GM12878 (cell line): Measurements from ENCODE around the gene RIC3. TPM values are rescaled to one million over a fixed set of nuclear protein-coding genes. Genes with fewer than 3 reads are reported as not detected.

ENCODE experiments used
- ATAC-seq: fragments of 200-7000 bp; cut with Tn5 transposase; 3 replicates; pipeline ENCODE4 v1.9.1; 2020; ENCODE audit warnings: mild to moderate bottlenecking, moderate library complexity
- BruUV-seq: library from RNA; stranded (reverse); fragments of 400-500 nt; replicated peaks from 2 replicates; lab custom pipeline; 2021; lab: Mats Ljungman, UMichigan
- CTCF ChIA-PET: fragments of 300-600 bp; sonication (Branson Sonifier 250); formaldehyde crosslinking; extraction: SDS; loops from one replicate; lab custom pipeline; 2021; ENCODE audit warnings: inconsistent platforms; lab: Yijun Ruan, JAX
- POLR2A ChIA-PET: fragments of 350-600 bp; formaldehyde crosslinking; extraction: SDS; loops from one replicate; lab custom pipeline; 2021; ENCODE audit warnings: inconsistent platforms; lab: Charles Lee
- RAD21 ChIA-PET: fragments of 300-600 bp; sonication (Branson Sonifier 250); formaldehyde crosslinking; loops from one replicate; lab custom pipeline; 2023; ENCODE audit warnings: antibody characterized with exemption; ENCODE audit not compliant: unreplicated experiment; lab: Charles Lee
- SMC1A ChIA-PET: fragments of 300-600 bp; sonication (Branson Sonifier 250); formaldehyde crosslinking; loops from one replicate; lab custom pipeline; 2023; ENCODE audit not compliant: unreplicated experiment, uncharacterized antibody; lab: Charles Lee
- DNase-seq: peaks from one replicate; pipeline ENCODE4 v3.0.0-alpha.2; 2011; ENCODE audit warnings: low read depth, low spot score
- FAIRE-seq: peaks from 3 replicates; lab custom pipeline; 2011; peaks lifted over from hg19 to GRCh38; lab: Jason Lieb, UNC
- H2AFZ ChIP-seq: 2 replicates; pipeline ENCODE4 v1.6.0; 2011; ENCODE audit warnings: low read depth, low read length, control low read depth; ENCODE audit not compliant: control insufficient read depth
- H3K27ac ChIP-seq: 2 replicates; pipeline ENCODE4 v1.5.1; 2011; ENCODE audit warnings: control low read depth; ENCODE audit not compliant: control insufficient read depth, insufficient read depth
- H3K27me3 ChIP-seq, 2 experiments: replicated peaks in 1 of 2; 2 replicates each; pipeline versions ENCODE4 v1.6.0 to v1.6.1; 2011; ENCODE audit warnings: low read length in 1 of 2; ENCODE audit not compliant: control insufficient read depth in 2 of 2, insufficient read depth in 2 of 2
- H3K36me3 ChIP-seq, 2 experiments: 2 replicates each; pipeline ENCODE4 v1.5.1; 2011; ENCODE audit warnings: low read length in 1 of 2; ENCODE audit not compliant: control insufficient read depth in 2 of 2, insufficient read depth in 2 of 2
- H3K4me1 ChIP-seq: 2 replicates; pipeline ENCODE4 v1.6.1; 2011; ENCODE audit warnings: mild to moderate bottlenecking, low read length, moderate library complexity, mixed read lengths; ENCODE audit not compliant: control insufficient read depth, insufficient read depth
- H3K4me2 ChIP-seq: 2 replicates; pipeline ENCODE4 v1.6.0; 2011; ENCODE audit warnings: control low read depth; ENCODE audit not compliant: control insufficient read depth, insufficient read depth
- H3K4me3 ChIP-seq: fragments of 200-600 bp; sonication (generic); 2 replicates; pipeline ENCODE4 v1.5.1; 2016
- H3K79me2 ChIP-seq: 2 replicates; pipeline ENCODE4 v1.6.0; 2011; ENCODE audit warnings: low read length; ENCODE audit not compliant: control insufficient read depth, insufficient read depth
- H3K9ac ChIP-seq: 2 replicates; pipeline ENCODE4 v1.8.0; 2011; ENCODE audit warnings: low read length, control low read depth, mixed read lengths; ENCODE audit not compliant: control insufficient read depth, insufficient read depth
- H3K9me3 ChIP-seq: replicated peaks from 3 replicates; pipeline ENCODE4 v1.5.1; 2011; ENCODE audit warnings: mild to moderate bottlenecking, low read length; ENCODE audit not compliant: control insufficient read depth, insufficient read depth
- H4K20me1 ChIP-seq: 2 replicates; pipeline ENCODE4 v1.6.0; 2011; ENCODE audit not compliant: control insufficient read depth, insufficient read depth
- CHD1 ChIP-seq: IDR thresholded peaks from 2 replicates; pipeline ENCODE4 v1.6.1; 2012; ENCODE audit warnings: low read depth, low read length, improper control_type of control experiment
- HDAC2 ChIP-seq: fragments of 200-600 bp; sonication (generic); IDR thresholded peaks from 2 replicates; pipeline ENCODE4 v1.6.1; 2017
- NR2C2 ChIP-seq: IDR thresholded peaks from 2 replicates; pipeline ENCODE4 v1.6.1; 2011; ENCODE audit warnings: borderline replicate concordance, low read depth; ENCODE audit not compliant: control insufficient read depth, insufficient read length
- POLR2AphosphoS5 ChIP-seq: IDR thresholded peaks from 2 replicates; pipeline ENCODE4 v1.6.1; 2011; ENCODE audit warnings: mild to moderate bottlenecking, low read length, inconsistent platforms
- RUNX3 ChIP-seq: IDR thresholded peaks from 2 replicates; pipeline ENCODE4 v1.6.1; 2012; ENCODE audit warnings: low read length, inconsistent platforms
- TARDBP ChIP-seq: IDR thresholded peaks from 2 replicates; pipeline ENCODE4 v1.6.1; 2016; ENCODE audit warnings: borderline replicate concordance
- TBL1XR1 ChIP-seq: IDR thresholded peaks from 2 replicates; pipeline ENCODE4 v1.6.1; 2012; ENCODE audit warnings: low read depth, low read length, improper control_type of control experiment
- USF2 ChIP-seq: IDR thresholded peaks from 2 replicates; pipeline ENCODE4 v1.6.1; 2011; ENCODE audit warnings: low read depth, low read length, improper control_type of control experiment, borderline replicate concordance
- ZNF592 ChIP-seq: fragments of 450-650 bp; IDR thresholded peaks from 2 replicates; pipeline ENCODE4 v1.6.1; 2017; ENCODE audit warnings: mild to moderate bottlenecking, moderate library complexity
- ZNF687 ChIP-seq: fragments of 450-650 bp; IDR thresholded peaks from 2 replicates; pipeline ENCODE4 v1.6.1; 2017; ENCODE audit warnings: mild to moderate bottlenecking, moderate library complexity
- WGBS: methylation state at CpG from one replicate; pipeline ENCODE4 v1.1.6; 2016; ENCODE audit warnings: low lambda C conversion rate; ENCODE audit not compliant: insufficient replicate concordance, insufficient coverage; ENCODE audit errors: missing lambda C conversion rate; 5-methylcytosine and 5-hydroxymethylcytosine counted together
- in situ Hi-C: fragments of 300-500 bp; cut with MboI; formaldehyde crosslinking; loops from 9 replicates; pipeline ENCODE4 v1.14.3; 2018; ENCODE audit warnings: mixed read lengths
- intact Hi-C: fragments of 100-400 bp; cut with micrococcal nuclease; formaldehyde crosslinking; loops from one replicate; pipeline ENCODE4 v1.14.2; 2022; ENCODE audit not compliant: unreplicated experiment
- polyA plus RNA-seq, 11 experiments: library from polyadenylated mRNA; depleted of rRNA in 4 of 11; unstranded in 6 of 11; stranded (reverse) in 5 of 11; fragments of >200 nt; fragmentation: Nextera tagmentation in 4 of 11; fragmentation: Illumina TruSeq in 1 of 11; extraction: Ambion mirVana in 4 of 11; extraction: Trizol in 1 of 11; gene quantifications; 1 replicate in 1 of 11; 2 replicates in 10 of 11; pipeline versions ENCODE4 v1.2.1 to v1.2.3, GENCODE V29; 2011 to 2016; ENCODE audit warnings: inconsistent platforms in 2 of 11, missing spikeins in 2 of 11, low read depth in 1 of 11
- total RNA-seq, 4 experiments: library from RNA; depleted of rRNA in 3 of 4; stranded (reverse); fragments of >200 nt in 3 of 4; fragmentation: Illumina TruSeq in 1 of 4; extraction: Trizol in 1 of 4; gene quantifications; 2 replicates each; pipeline versions ENCODE4 v1.2.1 to v1.2.3, GENCODE V29; 2013 to 2021
- TF ChIP-seq, protein P1 (sequence below): IDR thresholded peaks from 2 replicates; pipeline ENCODE4 v1.6.1; 2011; ENCODE audit warnings: borderline replicate concordance, low read depth, mild to moderate bottlenecking, moderate library complexity, mixed read lengths, low read length; ENCODE audit not compliant: insufficient read depth; ENCODE audit errors: extremely low read length

Gene RIC3
- total and polyA plus RNA-seq, 10 of the 15 experiments (the other 5 are each of a cell fraction or from before 2014, with no cell fraction given), result 0.90 to 8.9 (median 2.2) TPM

- ATAC-seq (no peak), DNase-seq (no peak), FAIRE-seq (no peak)
- POLR2A ChIA-PET, result no interaction called here
- in situ Hi-C loops (no loop called here), intact Hi-C loops (no loop called here)
- 44% methylated on average over 11 of the region's 11 CpGs for WGBS
- Histone ChIP-seq H3K27ac (no peak overlapping the region), H3K9ac (no peak overlapping the region), H3K36me3 (no peaks in the 10 kb centered on the region), H4K20me1 (no peaks in the 10 kb centered on the region; the same call in 1 of the 2 replicates), H2AFZ (no peak overlapping the region), H3K9me3 (no peaks in the 10 kb centered on the region), H3K4me1 (no peaks in the 10 kb centered on the region; the same call in 1 of the 2 replicates), H3K27me3 (no peaks in the 10 kb centered on the region; a peak in 1 of 4 replicates), H3K79me2 (no peaks in the 10 kb centered on the region), H3K4me2 (no peak overlapping the region), H3K4me3 (no peak overlapping the region)
- SMC1A ChIA-PET, result interaction anchor here (3.6 kb wide), 1 partner anchor 349 kb away, joined by 20 read pairs; no protein-coding TSS in a partner anchor
- RAD21 ChIA-PET, result interaction anchor here (0.9 kb wide), 1 partner anchor 25 kb away, joined by 3 read pairs; no protein-coding TSS in a partner anchor
- CTCF ChIA-PET, result interaction anchor here (1.4 to 2.3 kb wide), 4 partner anchors 18 to 349 kb away, joined by 3 to 7 read pairs (median 6); no protein-coding TSS in a partner anchor
- BruUV-seq, result no TSS peak
- TF ChIP-seq, protein P1, sequence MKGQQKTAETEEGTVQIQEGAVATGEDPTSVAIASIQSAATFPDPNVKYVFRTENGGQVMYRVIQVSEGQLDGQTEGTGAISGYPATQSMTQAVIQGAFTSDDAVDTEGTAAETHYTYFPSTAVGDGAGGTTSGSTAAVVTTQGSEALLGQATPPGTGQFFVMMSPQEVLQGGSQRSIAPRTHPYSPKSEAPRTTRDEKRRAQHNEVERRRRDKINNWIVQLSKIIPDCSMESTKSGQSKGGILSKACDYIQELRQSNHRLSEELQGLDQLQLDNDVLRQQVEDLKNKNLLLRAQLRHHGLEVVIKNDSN, result no peak
- no peak for TF ChIP-seq HDAC2
- TF ChIP-seq RUNX3, result no peak
- no peak for TF ChIP-seq ZNF592
- TF ChIP-seq TARDBP, result no peak
- TF ChIP-seq POLR2AphosphoS5, result no peak
- TF ChIP-seq TBL1XR1, result no peak
- no peak for TF ChIP-seq CHD1
- TF ChIP-seq ZNF687, result no peak
- no peak for TF ChIP-seq NR2C2
- TF ChIP-seq USF2, result no peak
These were observed 49.1 kb upstream of the RIC3 start for GRCh38 chr11:8217926-8218325.
